Endometrium (tissue), 2 donors: ENCODE measurements around the gene PPP2R5E.

ENCODE experiments used
- FAIRE-seq: peaks from 2 replicates; lab custom pipeline; 2012; peaks lifted over from hg19 to GRCh38; lab: Jason Lieb, UNC
- donor health status: control.
- donor health status: control.

The PPP2R5E gene

DNA sequence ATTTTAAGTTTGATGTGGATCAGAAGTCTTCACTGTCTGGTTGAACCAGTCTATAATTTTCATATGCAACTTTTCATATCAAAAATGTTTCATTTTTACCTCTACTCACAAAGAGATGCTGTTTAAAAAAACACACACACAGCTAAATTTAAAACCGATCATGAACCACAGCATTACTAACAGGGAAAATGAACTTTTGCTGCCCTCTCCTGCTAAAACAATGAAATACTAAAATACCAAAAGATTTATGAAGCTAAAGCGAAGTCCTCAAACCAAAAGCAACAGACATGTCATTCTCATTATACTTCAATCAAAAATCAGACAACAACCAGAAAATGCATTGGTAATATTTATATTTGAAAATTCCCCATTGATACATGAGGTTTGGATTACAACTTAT is 171.6 kb downstream of the PPP2R5E start:
- peak; percentile 78 for FAIRE-seq

DNA sequence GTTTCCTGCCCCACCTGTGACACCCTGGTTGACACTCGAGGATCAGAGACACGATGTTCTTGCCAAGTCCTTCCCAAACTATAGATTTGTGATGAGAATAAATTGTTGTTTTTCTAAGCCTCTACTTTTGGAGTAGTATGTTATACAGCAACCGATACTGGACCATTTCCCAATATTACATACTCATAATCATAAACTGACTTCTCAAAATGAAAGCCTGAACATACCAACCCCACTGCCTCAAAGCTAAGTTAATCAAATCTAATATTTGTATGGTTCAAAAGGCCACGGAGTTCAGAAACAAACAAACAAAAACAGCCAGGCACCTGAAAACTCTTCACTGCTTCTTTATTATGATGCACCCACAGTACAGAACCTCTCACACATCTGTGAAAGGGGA is 172.1 kb downstream of the PPP2R5E start:
- no peak for FAIRE-seq

GRCh38 chr14:63367742-63368364 is 175.3 kb downstream of the PPP2R5E start:
- FAIRE-seq = no peak

DNA sequence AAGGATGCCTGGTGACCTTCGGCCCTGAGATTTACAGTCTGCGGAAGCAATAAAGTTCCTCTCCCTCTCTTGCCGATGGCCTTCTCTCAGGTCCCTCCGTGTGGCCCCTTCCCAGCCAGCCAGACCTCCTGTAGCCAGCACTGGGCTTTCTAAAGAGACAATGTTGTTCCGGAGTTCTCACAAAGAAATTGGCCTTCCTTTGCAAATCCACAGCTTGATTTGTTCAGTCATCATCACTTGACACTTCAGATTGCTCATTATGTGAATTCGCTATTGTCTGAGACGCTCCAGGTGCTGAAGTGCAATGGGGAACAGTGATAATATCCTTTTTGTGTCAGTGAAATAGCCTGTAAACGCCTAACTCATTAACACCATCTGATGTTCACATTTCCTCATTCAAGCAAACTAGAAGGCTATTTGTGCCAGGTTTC is 180.8 kb downstream of the PPP2R5E start:
- no peak for FAIRE-seq

GRCh38 chr14:63361790-63362189 is 181.4 kb downstream of the PPP2R5E start:
- FAIRE-seq = no peak

DNA sequence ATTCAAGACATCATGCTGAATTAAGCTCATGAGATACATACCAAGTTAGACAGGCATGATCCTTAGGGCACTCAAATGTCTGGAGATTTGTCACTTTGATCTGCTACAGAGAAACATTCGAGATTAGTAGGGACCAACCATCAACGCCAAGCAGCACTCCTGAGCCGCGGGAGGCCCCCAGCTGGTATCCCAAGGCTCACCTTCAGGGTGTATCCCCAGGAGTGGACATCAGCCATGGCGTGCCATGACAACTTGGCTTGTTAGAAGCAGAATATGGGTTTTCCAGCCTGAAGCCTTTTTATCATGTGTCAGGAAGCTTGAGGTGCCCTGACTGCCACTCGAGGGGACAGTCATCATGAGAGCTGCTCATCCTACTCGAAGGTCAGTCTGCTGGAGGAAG is 185.3 kb downstream of the PPP2R5E start:
- FAIRE-seq = no peak

- FAIRE-seq = no peak
These were observed 197.4 kb downstream of the PPP2R5E start for GRCh38 chr14:63345826-63346225.

GRCh38 chr14:63344336-63344735 is 198.8 kb downstream of the PPP2R5E start:
- no peak for FAIRE-seq

DNA sequence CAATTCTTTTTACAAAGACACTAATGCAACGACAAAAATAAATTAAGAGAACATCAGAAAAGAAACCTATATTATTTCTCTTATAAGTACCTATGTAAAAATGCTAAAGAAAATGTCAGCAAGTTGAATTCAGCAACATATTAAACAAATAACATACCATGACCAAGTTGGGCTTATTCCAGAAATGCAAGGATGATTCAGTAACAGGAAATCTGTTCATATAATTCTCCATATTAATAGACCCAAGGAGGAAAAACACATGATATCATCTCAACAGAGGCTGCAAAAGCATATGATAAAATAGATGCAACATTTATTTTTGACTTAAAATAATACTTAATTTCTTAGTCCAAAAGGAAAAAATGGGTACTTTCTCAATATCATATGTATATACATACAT is 199.3 kb downstream of the PPP2R5E start:
- FAIRE-seq = no peak

DNA sequence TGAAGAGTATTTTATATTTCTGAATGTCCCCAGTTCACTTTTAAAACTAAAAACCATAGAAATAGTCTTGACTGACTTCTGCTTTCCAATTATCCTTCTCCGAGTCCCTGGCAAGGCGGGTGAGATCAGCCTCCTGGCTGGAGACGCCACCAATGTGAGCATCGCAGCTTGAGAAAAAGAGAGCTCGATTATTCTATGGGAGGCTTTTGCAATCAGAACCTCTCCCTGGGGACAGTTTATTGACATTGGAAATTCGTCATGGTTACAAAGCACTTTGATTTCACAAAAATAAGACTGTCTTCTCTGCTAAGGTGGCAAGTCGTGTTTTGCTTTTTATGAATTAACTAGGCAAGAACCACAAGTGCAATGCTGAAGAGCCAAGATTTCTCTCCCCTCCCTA is 200.8 kb downstream of the PPP2R5E start:
- no peak for FAIRE-seq

GRCh38 chr14:63328787-63329737 is 214.1 kb downstream of the PPP2R5E start:
- no peak for FAIRE-seq

DNA sequence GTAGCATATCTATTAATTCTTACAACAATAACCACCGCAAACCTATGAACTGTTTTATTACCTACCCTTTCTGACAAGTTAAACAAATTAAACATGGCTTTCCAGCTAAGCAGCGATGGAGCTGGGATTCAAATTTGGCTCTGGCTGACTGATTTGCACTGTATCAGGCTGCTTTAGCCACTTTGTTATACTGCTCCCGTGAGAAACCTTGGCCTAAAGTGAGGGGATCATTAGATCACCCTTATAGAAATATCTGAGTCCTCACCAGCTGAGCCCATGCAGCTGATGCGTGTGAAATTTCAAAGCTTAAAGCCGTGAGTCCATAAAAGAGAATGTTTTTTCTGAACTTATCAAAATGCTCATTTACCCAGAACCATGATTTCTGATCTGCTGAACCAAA is 216.3 kb downstream of the PPP2R5E start:
- FAIRE-seq = no peak

DNA sequence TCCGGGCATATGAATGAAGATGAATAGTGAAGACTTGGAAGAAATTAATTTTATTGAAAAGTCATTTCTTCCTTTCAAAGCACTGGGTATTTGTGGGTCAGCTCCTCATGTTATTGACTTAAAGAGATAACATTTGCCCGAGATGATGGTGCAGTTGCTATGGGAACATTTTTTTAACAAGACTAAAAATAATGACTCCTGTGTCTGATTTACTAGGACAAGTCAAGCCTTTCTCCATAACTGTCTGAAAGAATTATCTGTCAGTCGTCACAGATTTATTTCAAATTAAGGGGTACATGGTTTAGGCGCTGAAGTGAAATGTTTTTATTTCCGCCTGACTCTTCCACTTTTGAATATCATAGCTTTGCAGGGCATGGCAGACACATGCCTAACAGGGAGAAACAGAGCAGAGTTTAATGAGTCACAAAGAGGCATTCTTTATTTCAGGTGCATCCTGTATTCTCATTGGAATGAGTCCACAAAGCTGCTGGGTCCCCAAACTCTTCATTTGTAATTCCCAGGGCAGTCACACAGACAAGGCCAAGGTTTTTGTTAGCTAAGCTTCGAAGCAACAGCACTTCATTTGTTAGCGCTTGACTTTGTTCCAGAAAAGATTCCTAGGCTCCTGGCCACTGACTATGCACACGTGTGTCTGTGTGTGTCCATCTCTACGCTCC is 220.1 kb downstream of the PPP2R5E start:
- FAIRE-seq = no peak

GRCh38 chr14:63322472-63322871 is 220.7 kb downstream of the PPP2R5E start:
- FAIRE-seq = no peak
